ENCODE data around the gene GMIP. TPM values are rescaled to one million over a fixed set of nuclear protein-coding genes. Genes with fewer than 3 reads are reported as not detected.

GMIP gene
- total and polyA plus RNA-seq, 2 donors (not counting 3 experiments of a cell fraction or from before 2014, with no cell fraction given): 7.8 to 19.8 TPM

DNA sequence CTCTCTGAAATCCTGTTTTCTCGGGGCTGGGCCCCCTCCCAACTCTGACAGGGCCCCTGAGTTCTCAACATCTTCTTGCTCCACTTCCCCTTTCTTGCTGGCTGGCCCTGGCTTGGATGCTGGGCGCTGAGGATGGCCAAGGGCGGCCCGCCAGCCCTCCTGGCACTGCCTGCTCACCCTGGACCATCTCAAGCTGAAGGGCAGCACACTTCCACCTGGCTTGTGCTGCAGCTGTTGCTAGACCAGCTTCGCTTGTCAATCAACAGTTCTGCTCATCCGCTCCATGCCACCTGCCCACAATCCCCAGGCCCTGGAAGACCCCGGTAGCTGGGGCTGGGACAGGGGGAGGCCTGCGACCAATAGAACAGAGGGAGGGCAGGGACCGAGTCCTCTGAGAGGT, 6.9 kb upstream of the GMIP start:
- Histone ChIP-seq H4K20me1 (replicated peaks; ENCODE audit: control insufficient read depth, extremely low read depth, insufficient read depth, low read length) (no peaks in the 10 kb centered on the region), H3K4me1 (ENCODE audit: control insufficient read depth, extremely low read depth, insufficient read depth, low read length) (no peaks in the 10 kb centered on the region), H3K36me3 (ENCODE audit: control insufficient read depth in 2 of 2, extremely low read depth in 1 of 2, insufficient read depth in 2 of 2, low read length in 2 of 2) (peaks cover 2 to 75% of the 10 kb centered on the region in 2 experiments), H3K27me3 (ENCODE audit: control insufficient read depth in 2 of 2, insufficient read depth in 2 of 2, low read length in 2 of 2) (no peaks in the 10 kb centered on the region), H3K27ac (ENCODE audit: insufficient read depth, low read depth, low read length) (no peak overlapping the region), H3K79me2 (ENCODE audit: control insufficient read depth, insufficient read depth, low read length) (no peaks in the 10 kb centered on the region), H3K4me3 (replicated peaks in 1 of 3; ENCODE audit: insufficient read depth in 1 of 3, low read depth in 1 of 3, low read length in 3 of 3) (no peak overlapping the region), H3K4me2 (ENCODE audit: insufficient read depth, low read length) (no peak overlapping the region), H3K9me1 (replicated peaks; ENCODE audit: control insufficient read depth, extremely low read depth, insufficient read depth, low read length) (no peaks in the 10 kb centered on the region), H2AFZ (ENCODE audit: low read depth, low read length) (no peak overlapping the region), H3K9me3 (replicated peaks; ENCODE audit: control insufficient read depth, insufficient read depth, low read length) (no peaks in the 10 kb centered on the region), H3K9ac (replicated peaks; ENCODE audit: extremely low read depth, insufficient read depth, low read length) (no peak overlapping the region)
- DNase-seq (ENCODE audit: low read depth, low spot score) (no peak), FAIRE-seq (no peak)
- dilution Hi-C loops (cut with MboI; ENCODE audit: extremely low pct_ligation_motif_present, low sequenced_read_pairs) (no loop called here), intact Hi-C loops (cut with micrococcal nuclease) (no loop called here)
- ChIA-PET POLR2A (no interaction called here), CTCF (interaction anchor here (0.9 kb wide), 1 partner anchor 13 kb away, joined by 6 read pairs; the partner anchor contains the start of gene ATP13A1)
- TF ChIP-seq MYC (IDR thresholded peaks at IDR 0.05; ENCODE audit: low read depth, low read length): no peak
- no peak for TF ChIP-seq MAX (IDR thresholded peaks at IDR 0.05; ENCODE audit: insufficient read depth, insufficient read length)
- no peak for TF ChIP-seq EZH2 (IDR thresholded peaks at IDR 0.05; ENCODE audit: borderline replicate concordance, low read depth, low read length, severe bottlenecking)
- TF ChIP-seq GATA2 (IDR thresholded peaks at IDR 0.05; ENCODE audit: insufficient read depth, insufficient read length, low read depth, low read length): no peak
- no peak for TF ChIP-seq POLR2A (IDR thresholded peaks at IDR 0.05; ENCODE audit: low read depth, low read length)
- no peak for TF ChIP-seq CTCF (IDR thresholded peaks at IDR 0.05; ENCODE audit: extremely low read depth in 1 of 2, insufficient read depth in 1 of 2, low read depth in 1 of 2, low read length in 2 of 2)
- no peak for TF ChIP-seq JUN (IDR thresholded peaks at IDR 0.05; ENCODE audit: borderline replicate concordance, insufficient read depth, insufficient read length, low read depth)
- TF ChIP-seq FOS (IDR thresholded peaks at IDR 0.05; ENCODE audit: borderline replicate concordance, insufficient read depth, low read length): no peak
- no peak for TF ChIP-seq POLR2AphosphoS5 (IDR thresholded peaks at IDR 0.05; ENCODE audit: insufficient read depth, low read depth, low read length)
- BruUV-seq (replicated peaks): no TSS peak

Data from endothelial cell of umbilical vein (primary cell).